ENCODE measurements around the gene FGG. TPM values are rescaled to one million over a fixed set of nuclear protein-coding genes. Genes with fewer than 3 reads are reported as not detected.

The FGG gene
- total RNA-seq, 2 donors from 2014 or later, result 0.89 TPM; not detected in 1

GRCh38 chr4:154616287-154616686 lies 3.8 kb upstream of the FGG start:
- H3K36me3 ChIP-seq (ENCODE audit: control insufficient read depth, insufficient read depth, low read length), result no peaks in the 10 kb centered on the region
- WGBS, 2 experiments (ENCODE audit: insufficient coverage in 1 of 2, insufficient read length in 1 of 2), result 94% methylated on average over 2 to 4 of the region's 4 CpGs
- H3K27ac Mint-ChIP-seq, result no peak overlapping the region

DNA sequence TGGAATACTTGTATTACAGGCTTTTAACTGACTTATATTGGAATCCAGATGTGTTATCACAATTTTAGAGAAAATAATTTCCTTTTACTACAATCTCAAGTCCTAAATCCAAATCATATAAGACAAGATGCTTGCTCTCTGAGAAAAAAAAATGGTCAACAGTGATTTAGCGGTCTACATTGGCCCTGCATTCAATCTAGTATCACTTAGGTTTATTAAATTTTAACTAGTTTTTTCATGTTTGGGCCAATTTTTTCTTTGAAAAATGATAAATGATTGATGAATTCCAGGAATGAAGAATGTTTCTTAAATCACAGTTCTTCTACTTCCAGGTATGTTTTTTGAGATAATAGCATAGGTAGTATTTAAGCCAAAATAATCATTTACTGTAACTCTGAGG lies 2.8 kb upstream of the FGG start:
- Histone ChIP-seq H3K27me3 (ENCODE audit: control insufficient read depth, insufficient read depth, low read length, poor library complexity, severe bottlenecking) (no peaks in the 10 kb centered on the region), H3K4me1 (ENCODE audit: control insufficient read depth, insufficient read depth, low read length) (peaks cover 5% of the 10 kb centered on the region), H3K9ac (ENCODE audit: extremely low read depth, low read length, poor library complexity, severe bottlenecking) (no peak overlapping the region), H3K36me3 (ENCODE audit: control insufficient read depth, insufficient read depth, low read length) (no peaks in the 10 kb centered on the region), H3K9me3 (ENCODE audit: control insufficient read depth, low read length) (no peaks in the 10 kb centered on the region), H3K4me3 (ENCODE audit: low read length) (no peak overlapping the region), H3K27ac (ENCODE audit: low read depth, low read length) (no peak overlapping the region)
- DNase-seq, result no peak
- no peak for TF ChIP-seq CTCF (conservative IDR thresholded peaks at IDR 0.05)
- peaks cover 3% of the 10 kb centered on the region for H3K27me3 Mint-ChIP-seq (ENCODE audit: insufficient read depth)
- peaks cover 14% of the 10 kb centered on the region for H3K4me1 Mint-ChIP-seq
- no peak overlapping the region for H3K4me3 Mint-ChIP-seq
- no peak overlapping the region for H3K27ac Mint-ChIP-seq
- WGBS, 2 experiments (ENCODE audit: insufficient coverage in 1 of 2, insufficient read length in 1 of 2), result 100% methylated on average over 1 of the region's 1 CpG; no CpG with 5 or more reads in 1 of the 2 experiments
- no peaks in the 10 kb centered on the region for H3K9me3 Mint-ChIP-seq
- no peaks in the 10 kb centered on the region for H3K36me3 Mint-ChIP-seq (ENCODE audit: low read depth)

More at GRCh38 chr4:154616287-154616686, 3.8 kb upstream of the FGG start:
- Histone ChIP-seq H3K4me3 (ENCODE audit: low read length) (no peak overlapping the region), H3K9ac (ENCODE audit: extremely low read depth, low read length, poor library complexity, severe bottlenecking) (no peak overlapping the region), H3K27me3 (ENCODE audit: control insufficient read depth, insufficient read depth, low read length, poor library complexity, severe bottlenecking) (no peaks in the 10 kb centered on the region), H3K27ac (ENCODE audit: low read depth, low read length) (no peak overlapping the region), H3K9me3 (ENCODE audit: control insufficient read depth, low read length) (no peaks in the 10 kb centered on the region), H3K4me1 (ENCODE audit: control insufficient read depth, insufficient read depth, low read length) (peaks cover 5% of the 10 kb centered on the region)
- H3K36me3 Mint-ChIP-seq (ENCODE audit: low read depth), result no peaks in the 10 kb centered on the region
- no peak for TF ChIP-seq CTCF (conservative IDR thresholded peaks at IDR 0.05)
- no peak for DNase-seq
- H3K4me3 Mint-ChIP-seq, result no peak overlapping the region
- H3K27me3 Mint-ChIP-seq (ENCODE audit: insufficient read depth), result peaks cover 3% of the 10 kb centered on the region
- peaks cover 14% of the 10 kb centered on the region for H3K4me1 Mint-ChIP-seq
- H3K9me3 Mint-ChIP-seq, result no peaks in the 10 kb centered on the region

DNA sequence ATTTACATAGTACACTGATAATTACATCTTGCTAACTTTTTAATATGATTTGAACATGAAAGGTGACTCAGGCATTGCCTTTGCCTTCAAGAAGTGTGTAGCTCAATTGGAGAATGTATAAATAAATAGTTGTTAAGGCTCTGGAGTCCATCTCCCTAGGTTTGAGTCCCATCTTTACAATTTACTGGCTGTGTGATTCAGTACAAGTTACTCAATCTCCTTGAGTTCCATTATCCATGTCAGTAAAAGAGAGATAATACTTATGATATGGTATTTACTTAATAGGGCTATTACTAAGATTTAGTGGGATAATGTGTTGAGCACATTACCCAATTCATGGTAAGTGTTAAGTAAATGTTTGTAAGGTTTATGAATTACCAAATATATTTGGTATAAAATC lies 1.9 kb upstream of the FGG start:
- Histone ChIP-seq H3K9me3 (ENCODE audit: control insufficient read depth, low read length) (no peaks in the 10 kb centered on the region), H3K27ac (ENCODE audit: low read depth, low read length) (no peak overlapping the region), H3K36me3 (ENCODE audit: control insufficient read depth, insufficient read depth, low read length) (no peaks in the 10 kb centered on the region), H3K27me3 (ENCODE audit: control insufficient read depth, insufficient read depth, low read length, poor library complexity, severe bottlenecking) (peaks cover 4% of the 10 kb centered on the region), H3K9ac (ENCODE audit: extremely low read depth, low read length, poor library complexity, severe bottlenecking) (no peak overlapping the region), H3K4me3 (ENCODE audit: low read length) (no peak overlapping the region), H3K4me1 (ENCODE audit: control insufficient read depth, insufficient read depth, low read length) (peaks cover 5% of the 10 kb centered on the region)
- no peak for DNase-seq
- H3K36me3 Mint-ChIP-seq (ENCODE audit: low read depth), result no peaks in the 10 kb centered on the region
- no peak for TF ChIP-seq CTCF (conservative IDR thresholded peaks at IDR 0.05)
- no peak overlapping the region for H3K4me3 Mint-ChIP-seq
- H3K27ac Mint-ChIP-seq, result no peak overlapping the region
- peaks cover 3% of the 10 kb centered on the region for H3K27me3 Mint-ChIP-seq (ENCODE audit: insufficient read depth)
- H3K9me3 Mint-ChIP-seq, result no peaks in the 10 kb centered on the region
- peaks cover 14% of the 10 kb centered on the region for H3K4me1 Mint-ChIP-seq

Data from endodermal cell (in vitro differentiated cells).